GM19467 (cell line): ENCODE results near the gene LGALS12.
A peak's percentile ranks its signal among the peaks of the same experiment; 100 is the strongest.
"Not testable (repeated sequence)": the region's sequence is repeated elsewhere in the genome, so short reads cannot be mapped to it uniquely, and the experiment has no call there.

Experiments used
- ATAC-seq: cut with Tn5 transposase; IDR thresholded peaks from one replicate; pipeline ENCODE4 v1.9.1; 2021; ENCODE audit warnings: mild to moderate bottlenecking, moderate library complexity; ENCODE audit not compliant: unreplicated experiment

LGALS12 gene

DNA sequence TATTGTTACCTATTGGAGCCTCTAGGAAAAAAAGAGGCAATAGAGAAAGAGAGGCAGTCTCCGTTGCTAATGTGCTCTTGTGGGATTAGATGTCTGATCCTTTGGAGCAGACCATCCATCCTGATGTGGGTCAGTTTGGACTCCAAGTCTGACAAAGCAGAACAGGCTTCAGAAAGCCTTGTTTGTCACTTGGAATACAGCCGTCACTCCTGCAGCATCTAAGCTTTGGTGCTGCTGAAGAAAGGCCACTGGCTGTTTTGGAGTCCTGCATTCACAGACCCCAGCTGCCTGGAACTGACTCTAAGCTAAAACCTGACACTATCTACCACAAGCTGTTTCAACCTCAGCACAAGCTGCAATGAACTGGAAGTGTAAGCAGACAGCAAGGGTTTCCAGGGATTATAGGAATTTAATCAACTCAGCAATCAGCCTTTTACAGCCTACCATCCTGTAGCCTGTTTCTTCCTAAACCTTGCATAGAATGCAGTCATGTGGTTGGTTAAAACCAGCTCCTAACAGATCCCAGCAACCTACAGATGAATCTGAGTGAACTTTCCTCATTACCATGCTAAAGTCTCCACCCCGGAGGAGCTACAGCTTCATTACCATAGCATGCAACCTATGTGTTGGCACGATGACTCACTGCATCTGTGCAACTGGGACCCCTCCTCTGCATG is 27.1 kb downstream of the LGALS12 start:
- ATAC-seq: no peak

DNA sequence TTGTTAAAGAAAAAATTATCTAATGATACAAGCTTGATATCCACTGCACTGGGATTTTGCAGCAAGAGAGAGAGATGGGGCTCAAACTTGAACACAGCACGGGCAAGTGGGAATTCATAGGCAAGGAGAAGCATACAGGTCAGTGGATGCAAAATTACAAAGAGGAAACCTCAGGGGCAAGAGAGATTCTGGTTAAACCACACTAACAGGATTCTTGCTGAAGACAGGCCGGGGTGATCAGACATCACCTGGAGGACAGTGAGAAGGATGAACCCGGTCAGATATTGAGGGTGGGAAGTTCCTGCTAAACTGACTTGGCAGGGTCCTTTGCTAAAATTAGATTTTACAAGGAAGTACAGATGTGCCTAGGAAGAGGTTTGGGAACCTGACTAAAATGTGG is 28.2 kb downstream of the LGALS12 start:
- ATAC-seq: no peak

DNA sequence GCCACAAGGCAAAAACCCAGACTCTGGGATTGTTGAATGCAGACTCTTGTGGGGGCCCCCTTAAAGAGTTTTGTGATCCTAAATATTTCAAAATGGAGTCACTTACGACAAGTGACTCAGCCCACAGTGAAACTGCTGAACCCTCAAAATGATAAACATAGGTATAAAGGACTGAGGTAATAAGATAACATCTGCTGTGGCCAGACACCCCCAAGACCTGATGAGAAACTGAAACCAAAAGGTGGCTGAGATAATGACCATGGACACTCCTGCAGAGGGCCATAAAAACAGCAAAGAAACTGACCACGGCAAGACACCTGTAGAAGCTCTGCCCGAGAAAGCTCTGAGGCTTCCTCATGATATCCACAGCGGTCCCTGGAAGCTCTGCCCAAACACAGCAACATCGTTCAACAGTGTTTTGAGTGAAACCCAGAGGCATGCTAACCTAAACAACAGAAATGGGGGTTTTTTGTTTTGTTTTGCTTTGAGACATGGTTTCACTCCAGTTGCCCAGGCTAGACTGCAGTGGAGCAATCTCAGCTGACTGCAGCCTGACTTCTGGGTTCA is 29.1 kb downstream of the LGALS12 start:
- ATAC-seq: no peak

DNA sequence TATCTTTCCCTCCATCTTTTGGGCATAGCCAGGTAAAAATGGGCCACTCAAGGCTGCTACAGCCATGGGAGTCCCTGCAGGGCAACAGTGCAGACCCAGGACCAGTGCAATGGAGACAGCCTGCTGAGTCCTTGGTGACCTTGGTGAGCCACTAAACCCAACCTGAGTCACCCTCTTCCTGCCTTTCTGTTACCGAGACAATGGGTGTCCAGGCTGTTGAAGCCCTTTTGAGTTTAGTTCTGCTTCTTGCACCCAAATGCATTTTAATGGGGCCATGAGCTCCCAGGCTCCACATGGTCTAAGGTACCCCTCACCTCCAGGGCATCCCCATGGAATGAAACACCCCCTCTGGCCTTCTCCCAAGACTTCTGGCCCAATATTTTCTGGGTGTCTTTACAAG is 29.9 kb downstream of the LGALS12 start:
- no peak for ATAC-seq

DNA sequence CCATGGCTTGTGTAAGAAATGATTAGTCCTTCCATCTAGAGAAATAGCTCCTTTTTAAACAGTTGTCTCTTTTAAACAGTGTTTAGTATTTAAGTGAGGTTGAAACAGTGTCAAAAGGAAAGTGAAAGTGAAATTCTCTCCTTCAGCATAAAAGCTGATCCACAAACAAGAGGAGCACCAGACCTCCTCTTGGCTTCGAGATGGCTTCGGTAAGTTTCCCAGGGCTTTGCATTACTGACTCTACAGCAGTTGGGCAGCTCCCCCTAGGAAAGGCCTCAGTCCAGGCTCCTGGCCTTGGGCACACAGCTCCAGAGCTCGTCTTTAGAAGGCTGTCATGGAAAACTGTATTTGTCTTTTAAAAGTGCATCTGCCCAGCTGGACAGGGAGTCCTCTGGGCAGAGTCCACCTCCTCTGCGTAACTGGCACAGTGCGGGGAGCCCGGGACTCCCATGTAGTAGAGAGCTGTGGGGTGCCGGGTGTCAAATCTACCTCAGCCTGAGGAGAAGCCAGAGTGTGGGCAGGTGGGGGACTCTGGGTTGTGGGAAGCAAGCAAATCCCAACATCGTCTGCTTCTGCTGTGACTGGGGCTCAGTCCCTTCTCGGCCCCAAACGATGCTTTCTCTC is 30.9 kb downstream of the LGALS12 start, which contains the start of gene PLAAT4:
PLAAT4 (plus strand) TSS at position 140 of the 624 bp plus-strand sequence; CDS start at position 201, 61 bp downstream.
- ATAC-seq: no peak

DNA sequence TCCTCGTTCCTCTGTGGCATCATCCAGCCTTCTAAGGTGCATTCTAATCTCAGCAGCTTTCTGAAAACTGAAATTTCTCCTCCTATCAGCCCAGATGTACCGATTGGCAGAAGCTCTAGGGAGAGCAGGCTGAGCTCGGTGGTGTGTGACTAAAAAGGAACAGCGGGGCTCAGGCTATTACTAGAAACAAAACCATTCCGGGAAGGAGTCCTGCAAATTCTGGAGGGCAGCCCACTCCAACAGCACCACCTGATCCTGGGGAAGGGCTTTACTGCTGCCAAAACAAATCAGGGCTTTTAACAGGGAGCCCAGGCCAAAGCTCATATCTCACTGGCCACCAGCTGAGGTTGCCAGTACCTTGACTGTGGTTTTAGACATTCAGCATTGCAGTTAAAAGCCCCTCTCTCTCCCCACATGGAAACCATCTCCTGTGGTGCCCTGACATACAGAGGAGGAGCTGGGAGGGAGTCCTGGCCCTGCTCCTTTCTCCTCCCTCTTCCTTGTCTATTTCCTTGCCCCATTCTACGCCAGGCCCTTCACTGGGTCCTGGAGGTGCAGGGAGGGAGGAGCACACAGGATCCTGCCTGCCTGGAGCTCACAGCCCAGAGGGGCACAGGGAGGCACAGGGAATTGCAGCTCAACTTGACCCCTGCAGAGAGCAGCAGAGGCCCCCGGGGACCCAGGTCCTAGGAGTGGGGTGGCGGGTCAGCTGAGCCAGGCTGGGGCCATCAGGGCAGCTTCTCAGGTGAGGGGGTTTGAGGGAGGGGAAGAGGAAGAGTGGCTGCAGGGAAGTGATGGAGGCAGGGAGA is 31.6 kb downstream of the LGALS12 start:
- ATAC-seq: no peak

DNA sequence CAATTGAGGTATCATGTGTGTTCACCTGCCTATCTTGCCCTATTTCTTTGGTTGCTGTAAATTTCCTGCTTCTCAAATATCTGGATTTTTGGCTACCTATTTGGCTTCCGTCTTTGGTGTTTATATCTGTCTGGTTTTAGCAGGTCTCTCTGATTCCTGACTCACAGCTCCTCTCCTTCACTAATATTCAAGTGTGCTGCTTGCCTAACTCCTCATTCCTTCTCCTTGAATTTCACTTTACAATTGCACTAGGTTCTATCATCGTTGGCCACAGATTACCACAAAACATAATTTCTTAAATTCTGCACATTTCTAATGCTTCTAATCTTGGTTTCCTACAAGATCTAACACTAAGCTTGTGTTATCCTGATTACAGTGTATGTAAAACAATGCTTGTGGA is 36.6 kb downstream of the LGALS12 start:
- not testable (repeated sequence) for ATAC-seq

DNA sequence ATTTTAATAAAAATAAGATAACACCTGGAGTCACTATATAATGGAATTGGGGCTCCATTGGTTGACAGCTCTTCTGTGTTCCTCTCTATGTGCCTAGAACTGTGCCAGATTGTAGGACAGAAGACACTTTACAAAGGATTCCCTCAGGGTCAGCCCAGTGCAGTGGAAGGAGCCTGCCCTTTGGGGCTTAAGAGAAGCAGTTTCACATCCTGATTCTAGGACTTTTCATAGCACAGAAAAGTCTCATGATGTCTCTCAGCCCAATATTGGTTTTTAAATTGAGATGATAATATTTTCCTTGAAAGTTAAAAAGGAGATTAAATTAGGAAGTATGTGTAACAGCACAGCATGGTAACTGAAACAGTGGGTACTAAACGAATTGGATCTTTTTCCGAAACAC is 37.8 kb downstream of the LGALS12 start:
- no peak for ATAC-seq

DNA sequence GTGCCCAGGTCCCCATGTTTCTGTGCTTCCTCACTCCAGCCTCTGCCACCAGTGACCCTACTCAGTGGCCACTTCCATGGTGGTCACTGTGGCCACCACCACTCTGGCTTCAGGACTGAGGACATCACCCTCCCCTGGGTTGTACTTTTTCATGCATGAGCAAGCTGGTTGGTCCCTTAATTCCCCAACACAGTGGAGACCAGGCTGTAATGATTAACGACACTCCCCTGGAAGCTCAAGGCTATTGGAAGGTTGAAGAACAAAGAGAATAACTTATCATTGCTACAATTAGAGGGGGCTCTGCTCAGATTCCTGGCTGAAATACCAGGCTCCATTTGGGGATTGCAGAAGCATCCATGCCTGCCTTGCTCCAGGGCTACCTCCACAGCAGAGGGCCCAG is 41.2 kb downstream of the LGALS12 start:
- no peak for ATAC-seq

DNA sequence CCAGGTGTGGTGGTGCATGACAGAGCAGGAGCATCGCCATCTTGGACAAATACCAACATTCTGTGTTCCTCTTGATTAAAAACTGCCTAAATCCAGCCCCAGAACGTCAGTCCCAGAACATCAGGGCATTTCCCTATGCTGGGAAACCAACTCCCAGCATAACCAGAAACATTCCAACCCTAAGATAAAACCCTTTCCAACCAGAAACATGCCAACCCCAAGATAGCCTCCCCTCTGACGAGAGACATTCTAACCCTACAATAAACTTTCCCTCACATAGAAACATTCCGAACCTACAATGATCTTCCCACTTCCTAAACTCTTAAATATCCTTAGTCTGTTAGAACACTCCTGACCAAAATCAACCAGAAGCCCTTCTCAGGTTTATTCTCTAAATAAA is 42.3 kb downstream of the LGALS12 start:
- no peak for ATAC-seq

DNA sequence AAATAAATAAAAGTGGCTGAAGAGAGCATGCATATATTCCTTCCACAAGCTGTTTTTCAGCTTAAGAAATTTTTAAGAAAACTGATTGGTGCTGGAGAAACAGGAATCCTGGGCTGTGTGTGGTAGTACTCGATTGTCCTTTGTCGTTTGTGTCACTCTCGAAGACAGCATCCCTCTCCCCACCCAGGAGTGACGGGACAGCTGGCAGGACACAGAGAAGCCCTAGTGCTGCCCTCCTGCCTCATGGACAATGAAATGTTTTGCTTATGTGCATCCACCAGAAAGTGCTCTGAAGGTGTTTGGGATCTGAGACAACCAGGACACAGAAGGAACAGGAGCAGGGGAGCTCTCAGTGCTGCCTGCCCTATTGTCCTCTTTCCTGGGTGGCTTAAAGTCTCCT is 43.5 kb downstream of the LGALS12 start:
- ATAC-seq: no peak

DNA sequence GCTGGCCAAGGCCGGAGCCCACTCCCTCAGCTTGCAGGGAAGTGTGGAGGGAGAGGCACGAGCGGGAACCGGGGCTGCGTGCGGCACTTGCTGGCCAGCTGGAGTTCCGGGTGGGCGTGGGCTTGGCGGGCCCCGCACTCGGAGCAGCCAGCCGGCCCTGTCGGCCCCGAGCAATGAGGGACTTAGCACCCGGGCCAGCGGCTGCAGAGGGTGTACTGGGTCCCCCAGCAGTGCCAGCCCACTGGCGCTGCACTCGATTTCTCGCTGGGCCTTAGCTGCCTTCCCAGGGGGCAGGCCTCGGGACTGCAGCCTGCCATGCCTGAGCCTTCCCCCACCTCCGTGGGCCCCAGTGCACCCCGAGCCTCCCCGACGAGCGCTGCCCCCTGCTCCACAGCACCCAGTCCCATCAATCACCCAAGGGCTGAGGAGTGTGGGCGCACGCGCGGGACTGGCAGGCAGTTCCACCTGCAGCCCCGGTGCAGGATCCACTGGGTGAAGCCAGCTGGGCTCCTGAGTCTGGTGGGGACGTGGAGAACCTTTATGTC is 44.3 kb downstream of the LGALS12 start:
- ATAC-seq: not testable (repeated sequence)

DNA sequence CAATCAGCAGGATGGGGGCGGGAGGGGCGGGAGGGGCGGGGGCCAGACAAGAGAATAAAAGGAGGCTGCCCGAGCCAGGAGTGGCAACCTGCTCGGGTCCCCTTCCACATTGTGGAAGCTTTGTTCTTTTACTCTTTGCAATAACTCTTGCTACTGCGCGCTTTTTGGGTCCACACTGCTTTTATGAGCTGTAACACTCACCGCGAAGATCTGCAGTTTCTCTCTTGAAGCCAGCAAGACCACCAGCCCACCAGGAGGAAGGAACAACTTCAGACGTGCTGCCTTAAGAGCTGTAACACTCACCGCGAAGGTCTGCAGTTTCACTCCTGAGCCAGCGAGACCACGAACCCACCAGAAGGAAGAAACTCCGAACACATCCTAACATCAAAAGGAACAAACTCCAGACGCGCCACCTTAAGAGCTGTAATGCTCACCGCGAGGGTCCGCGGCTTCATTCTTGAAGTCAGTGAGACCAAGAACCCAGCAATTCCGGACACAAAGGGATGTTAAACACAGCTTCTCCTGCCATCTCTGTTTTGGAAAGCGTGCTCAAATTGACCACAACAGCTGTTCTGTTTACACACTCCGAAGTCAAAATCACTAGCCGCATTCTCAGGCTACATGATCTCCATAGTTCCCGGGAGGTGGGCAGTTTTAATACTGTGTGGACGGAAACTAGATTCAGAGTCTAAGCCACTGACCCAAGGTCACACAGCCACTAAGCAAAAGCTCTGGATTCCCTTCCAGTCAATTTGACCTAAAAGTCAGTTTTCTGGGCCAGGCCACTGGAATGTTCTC is 45.4 kb downstream of the LGALS12 start:
- no peak for ATAC-seq

DNA sequence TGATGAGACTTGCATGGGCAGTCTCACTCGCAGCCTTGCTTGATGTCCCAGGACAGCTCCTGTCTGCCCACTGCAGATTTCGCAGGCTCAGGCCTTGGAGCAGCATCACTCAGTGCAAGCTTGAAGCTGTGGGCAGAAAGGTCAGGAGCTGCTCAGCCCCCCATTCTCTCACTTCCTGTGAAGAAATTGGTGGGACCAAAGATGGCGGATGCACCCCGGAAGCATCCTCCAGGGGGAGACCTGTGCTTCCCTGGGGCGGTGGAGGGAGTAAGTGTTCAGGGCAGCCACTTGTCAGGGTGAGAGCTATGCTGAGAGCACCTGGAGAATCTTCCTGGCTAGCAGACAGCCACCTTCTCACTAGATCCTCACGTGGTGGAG is 46.0 kb downstream of the LGALS12 start:
- ATAC-seq: no peak

DNA sequence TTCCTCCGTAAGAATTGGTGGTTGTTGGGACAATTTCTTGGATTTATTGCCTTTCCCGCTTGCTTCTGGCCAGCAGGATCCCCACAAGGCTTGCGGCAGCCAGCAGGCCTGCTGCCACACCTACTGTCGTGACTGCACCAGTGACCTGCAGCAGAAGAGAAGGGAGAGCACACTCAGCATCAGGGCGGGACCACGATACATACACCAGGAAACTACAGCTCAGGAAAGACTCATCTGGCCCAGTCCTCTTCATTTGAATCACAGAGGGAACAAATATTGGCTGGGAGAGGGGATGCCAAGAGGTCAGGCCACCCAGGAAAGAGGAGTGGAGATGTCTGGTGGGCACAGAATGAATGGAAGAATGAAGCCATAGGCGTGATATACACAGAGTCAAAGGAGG is 47.0 kb downstream of the LGALS12 start:
- no peak for ATAC-seq

DNA sequence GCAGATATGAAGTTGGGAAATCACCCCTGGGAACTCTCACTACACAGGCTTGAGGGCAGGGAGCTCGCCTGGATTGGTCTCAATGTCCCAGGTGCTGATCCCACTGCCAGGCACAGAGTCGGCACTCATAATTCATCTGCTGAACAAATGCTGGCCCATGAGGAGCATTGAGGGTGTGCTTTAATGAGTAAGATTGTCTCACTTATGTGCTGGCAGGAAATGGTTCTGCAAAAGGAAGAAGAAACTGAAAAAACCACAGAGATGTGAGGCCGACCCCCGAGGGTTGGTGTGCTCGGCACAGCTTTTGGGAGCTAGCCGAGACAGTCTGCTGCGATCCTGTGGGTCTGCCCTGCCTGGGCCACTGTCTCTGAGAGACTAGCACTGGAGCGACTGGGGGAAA is 47.9 kb downstream of the LGALS12 start:
- ATAC-seq: peak; percentile 70

DNA sequence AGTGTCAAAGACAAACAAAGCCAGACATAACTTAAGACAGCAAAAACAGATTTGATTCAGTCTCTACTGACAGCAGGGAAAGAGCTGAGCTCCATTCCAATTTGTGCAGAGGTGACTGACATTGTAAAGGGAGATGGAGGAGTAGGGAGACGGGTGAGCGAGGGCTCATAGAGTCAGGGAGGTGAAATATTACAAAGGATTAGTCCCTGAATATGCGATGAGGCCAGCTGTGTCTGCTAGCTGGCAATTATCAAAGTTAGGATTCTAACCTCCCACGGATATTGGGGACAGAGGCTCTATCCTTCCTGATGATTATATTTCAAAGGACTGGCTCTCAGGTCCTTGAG is 49.0 kb downstream of the LGALS12 start:
- no peak for ATAC-seq

DNA sequence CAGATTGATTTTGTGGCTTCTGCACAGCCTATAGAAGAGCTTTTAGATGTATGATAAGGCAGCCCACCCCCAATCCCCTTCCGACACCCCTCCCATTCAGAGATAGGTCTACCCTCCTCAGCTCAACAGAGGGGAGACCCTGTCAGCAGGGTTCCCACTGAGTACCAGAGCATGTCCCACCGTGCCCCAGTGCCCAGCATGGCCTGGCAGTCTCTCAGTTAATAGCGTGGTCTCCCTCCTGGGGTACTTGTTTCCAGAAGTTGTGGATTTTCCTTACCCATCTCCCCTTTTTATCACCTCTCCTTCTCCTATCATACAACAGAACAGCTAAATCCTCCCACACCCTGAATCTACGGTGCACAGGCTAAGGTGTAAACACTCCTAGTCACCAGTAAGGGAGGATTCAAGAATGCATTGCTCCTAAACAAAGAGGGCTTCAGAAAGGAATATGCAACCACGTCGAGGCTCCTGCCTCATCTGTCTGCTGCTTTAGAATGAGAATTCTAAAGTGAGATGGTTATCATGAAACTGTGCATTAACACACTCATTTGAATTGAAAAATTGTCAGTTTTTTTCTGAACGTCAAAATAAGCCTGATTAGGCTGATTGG is 50.6 kb downstream of the LGALS12 start:
- ATAC-seq: no peak

DNA sequence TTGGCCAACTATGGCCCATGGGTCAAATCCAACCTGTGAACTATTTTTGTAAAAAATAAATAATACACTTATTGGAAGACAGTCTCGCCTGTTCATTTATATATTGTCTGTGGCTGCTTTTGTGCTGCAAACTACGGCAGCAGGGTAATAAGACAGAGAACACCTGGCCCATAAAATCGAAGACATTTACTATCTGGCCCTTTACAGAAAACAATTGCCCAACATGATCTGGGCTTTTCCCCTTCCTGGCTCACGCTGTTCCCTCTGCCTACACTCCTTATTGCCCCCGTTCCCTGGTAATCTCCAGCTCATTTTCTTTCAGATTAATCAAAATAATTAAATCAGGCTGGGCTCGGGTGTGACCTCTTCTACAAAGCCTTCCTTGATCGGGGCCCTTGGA is 51.7 kb downstream of the LGALS12 start:
- ATAC-seq: no peak

DNA sequence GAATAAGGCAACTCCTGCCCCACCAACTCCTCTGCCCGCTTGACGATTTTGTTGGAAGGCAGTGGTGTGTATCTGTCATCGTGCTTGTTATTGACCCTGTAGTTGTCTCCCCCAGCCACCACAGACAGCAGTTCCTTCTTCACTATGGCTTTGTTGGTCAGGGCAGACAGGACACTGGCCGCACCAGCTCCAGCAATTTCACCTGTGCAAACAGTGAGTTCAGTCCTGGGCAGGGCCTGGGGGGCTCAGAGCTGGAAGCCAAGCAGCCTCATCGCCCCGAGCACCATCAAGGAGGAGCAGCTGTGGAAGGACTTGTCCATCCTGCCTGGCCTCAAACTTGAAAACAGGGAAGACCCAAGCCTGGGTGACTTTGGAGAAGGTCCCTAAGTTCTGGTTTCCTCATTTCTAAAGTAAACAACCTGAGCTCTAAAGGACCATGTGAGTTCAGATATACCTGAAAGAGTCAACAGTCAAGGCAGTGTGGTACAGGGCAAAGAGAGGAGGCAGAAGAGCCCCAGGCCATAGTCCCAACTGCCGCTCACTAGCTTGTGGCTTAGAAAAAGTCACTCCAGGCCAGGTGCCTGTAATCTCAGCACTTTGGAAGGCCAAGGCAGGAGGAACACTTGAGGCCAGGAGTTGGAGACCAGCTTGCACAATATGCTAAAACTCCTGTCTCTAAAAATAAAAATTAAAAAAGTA is 52.7 kb downstream of the LGALS12 start:
- ATAC-seq: no peak
